Measurements from ENCODE around the gene SPOCK1.

- TF ChIP-seq CTCF (CRISPR knock-in tag; IDR thresholded peaks at IDR 0.05) = no peak
- no peak for TF ChIP-seq ONECUT2 (CRISPR knock-in tag; IDR thresholded peaks at IDR 0.05)
Measured at GRCh38 chr5:137191179-137191578, 307.9 kb downstream of the SPOCK1 start.
